Astrocyte (in vitro differentiated cells and primary cell): Measurements from ENCODE around the gene ZNF669. TPM values are rescaled to one million over a fixed set of nuclear protein-coding genes. Genes with fewer than 3 reads are reported as not detected.

ENCODE experiments used
- DNase-seq: peaks from one replicate; pipeline ENCODE4 v3.0.0-alpha.2; 2010; ENCODE audit warnings: low read depth
- FAIRE-seq: peaks from 2 replicates; lab custom pipeline; 2011; peaks lifted over from hg19 to GRCh38; lab: Jason Lieb, UNC
- H2AFZ ChIP-seq: 2 replicates; pipeline ENCODE4 v1.6.0; 2012; ENCODE audit warnings: low read depth, low read length, inconsistent platforms
- H3K27ac ChIP-seq: 2 replicates; pipeline ENCODE4 v1.5.1; 2011; ENCODE audit warnings: low read depth, low read length, inconsistent platforms
- H3K27me3 ChIP-seq: 2 replicates; pipeline ENCODE4 v1.6.0; 2011; ENCODE audit warnings: low read length, inconsistent platforms; ENCODE audit not compliant: insufficient read depth
- H3K36me3 ChIP-seq: 2 replicates; pipeline ENCODE4 v1.5.1; 2011; ENCODE audit warnings: low read length, inconsistent platforms; ENCODE audit not compliant: insufficient read depth
- H3K4me1 ChIP-seq: 2 replicates; pipeline ENCODE4 v1.5.1; 2011; ENCODE audit warnings: low read length, inconsistent platforms; ENCODE audit not compliant: insufficient read depth
- H3K4me2 ChIP-seq: 2 replicates; pipeline ENCODE4 v1.6.0; 2012; ENCODE audit warnings: low read length, inconsistent platforms
- H3K4me3 ChIP-seq: 2 replicates; pipeline ENCODE4 v1.5.1; 2011; ENCODE audit warnings: low read depth, mild to moderate bottlenecking, low read length, inconsistent platforms; ENCODE audit not compliant: insufficient read depth
- H3K79me2 ChIP-seq: 2 replicates; pipeline ENCODE4 v1.6.0; 2012; ENCODE audit warnings: mild to moderate bottlenecking, low read length, inconsistent platforms; ENCODE audit not compliant: insufficient read depth
- H3K9ac ChIP-seq: 2 replicates; pipeline ENCODE4 v1.6.0; 2012; ENCODE audit warnings: mild to moderate bottlenecking, low read length, inconsistent platforms
- H3K9me3 ChIP-seq: 2 replicates; pipeline ENCODE4 v1.5.1; 2012; ENCODE audit warnings: low read depth, mild to moderate bottlenecking, low read length, inconsistent platforms; ENCODE audit not compliant: insufficient read depth
- H4K20me1 ChIP-seq: 2 replicates; pipeline ENCODE4 v1.6.0; 2012; ENCODE audit warnings: low read length, inconsistent platforms; ENCODE audit not compliant: insufficient read depth
- H3K27ac Mint-ChIP-seq: one replicate; pipeline ENCODE4 v1.8.0; 2021; ENCODE audit warnings: mild to moderate bottlenecking, mixed read lengths; ENCODE audit not compliant: unreplicated experiment
- H3K27me3 Mint-ChIP-seq: one replicate; pipeline ENCODE4 v1.8.0; 2021; ENCODE audit warnings: low read depth, mixed read lengths; ENCODE audit not compliant: unreplicated experiment
- H3K36me3 Mint-ChIP-seq: one replicate; pipeline ENCODE4 v1.8.0; 2021; ENCODE audit warnings: low read depth, mixed read lengths; ENCODE audit not compliant: unreplicated experiment
- H3K4me1 Mint-ChIP-seq: one replicate; pipeline ENCODE4 v1.8.0; 2021; ENCODE audit warnings: low read depth, mixed read lengths; ENCODE audit not compliant: unreplicated experiment
- H3K4me3 Mint-ChIP-seq: one replicate; pipeline ENCODE4 v1.8.0; 2021; ENCODE audit warnings: mild to moderate bottlenecking, moderate library complexity, mixed read lengths; ENCODE audit not compliant: unreplicated experiment
- H3K9me3 Mint-ChIP-seq: one replicate; pipeline ENCODE4 v1.8.0; 2021; ENCODE audit warnings: mild to moderate bottlenecking, mixed read lengths; ENCODE audit not compliant: unreplicated experiment
- EZH2 ChIP-seq: IDR thresholded peaks from 2 replicates; pipeline ENCODE4 v1.6.1; 2012; ENCODE audit warnings: mild to moderate bottlenecking, low read length, inconsistent platforms; ENCODE audit not compliant: insufficient read depth
- total RNA-seq: library from RNA; stranded (reverse); gene quantifications from 2 replicates; pipeline ENCODE4 v1.2.1, GENCODE V29; 2021
- TF ChIP-seq, protein P1 (sequence below): IDR thresholded peaks from 2 replicates; pipeline ENCODE4 v1.5.1; 2011; ENCODE audit warnings: low read depth, mild to moderate bottlenecking, inconsistent platforms, low read length, moderate library complexity; ENCODE audit not compliant: insufficient read depth

The ZNF669 gene
- total RNA-seq, 1 donor from 2014 or later, result 9.4 TPM

DNA sequence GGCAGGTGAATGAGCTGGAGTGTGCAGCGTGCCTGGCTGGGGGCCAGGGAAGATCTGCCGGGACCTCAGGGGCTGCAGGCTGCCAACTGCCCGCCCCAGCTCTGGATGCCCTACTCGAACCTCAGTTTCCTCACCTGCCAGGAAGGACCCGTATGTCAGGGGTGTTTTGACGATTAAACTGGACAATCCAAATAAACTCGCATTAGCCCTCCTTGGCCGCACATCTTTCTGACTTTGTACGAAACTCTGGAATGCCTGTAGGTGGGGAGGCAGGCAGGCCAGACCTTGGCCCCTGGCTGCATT, 8.3 kb upstream of the ZNF669 start:
- Mint-ChIP-seq H3K9me3 (peaks cover 14% of the 10 kb centered on the region), H3K4me3 (peak overlapping the region; percentile 72), H3K27ac (peak overlapping the region; percentile 84), H3K27me3 (peaks cover 3% of the 10 kb centered on the region), H3K4me1 (peaks cover 7% of the 10 kb centered on the region), H3K36me3 (peaks cover 7% of the 10 kb centered on the region)
- TF ChIP-seq, protein P1, sequence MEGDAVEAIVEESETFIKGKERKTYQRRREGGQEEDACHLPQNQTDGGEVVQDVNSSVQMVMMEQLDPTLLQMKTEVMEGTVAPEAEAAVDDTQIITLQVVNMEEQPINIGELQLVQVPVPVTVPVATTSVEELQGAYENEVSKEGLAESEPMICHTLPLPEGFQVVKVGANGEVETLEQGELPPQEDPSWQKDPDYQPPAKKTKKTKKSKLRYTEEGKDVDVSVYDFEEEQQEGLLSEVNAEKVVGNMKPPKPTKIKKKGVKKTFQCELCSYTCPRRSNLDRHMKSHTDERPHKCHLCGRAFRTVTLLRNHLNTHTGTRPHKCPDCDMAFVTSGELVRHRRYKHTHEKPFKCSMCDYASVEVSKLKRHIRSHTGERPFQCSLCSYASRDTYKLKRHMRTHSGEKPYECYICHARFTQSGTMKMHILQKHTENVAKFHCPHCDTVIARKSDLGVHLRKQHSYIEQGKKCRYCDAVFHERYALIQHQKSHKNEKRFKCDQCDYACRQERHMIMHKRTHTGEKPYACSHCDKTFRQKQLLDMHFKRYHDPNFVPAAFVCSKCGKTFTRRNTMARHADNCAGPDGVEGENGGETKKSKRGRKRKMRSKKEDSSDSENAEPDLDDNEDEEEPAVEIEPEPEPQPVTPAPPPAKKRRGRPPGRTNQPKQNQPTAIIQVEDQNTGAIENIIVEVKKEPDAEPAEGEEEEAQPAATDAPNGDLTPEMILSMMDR, result no peak
- no peak for TF ChIP-seq EZH2
- H3K4me2 ChIP-seq, result peak overlapping the region; percentile 92
- H3K27me3 ChIP-seq, result no peaks in the 10 kb centered on the region
- FAIRE-seq, result no peak
- no peaks in the 10 kb centered on the region for H3K9me3 ChIP-seq
- H3K27ac ChIP-seq, result no peak overlapping the region
- no peak for DNase-seq
- H4K20me1 ChIP-seq, result no peaks in the 10 kb centered on the region
- H3K9ac ChIP-seq, result no peak overlapping the region
- peak overlapping the region; percentile 58 for H3K4me3 ChIP-seq
- H3K79me2 ChIP-seq, result no peaks in the 10 kb centered on the region
- H2AFZ ChIP-seq, result peak overlapping the region; percentile 96
- H3K36me3 ChIP-seq, result no peaks in the 10 kb centered on the region
- H3K4me1 ChIP-seq, result peaks cover 8% of the 10 kb centered on the region

DNA sequence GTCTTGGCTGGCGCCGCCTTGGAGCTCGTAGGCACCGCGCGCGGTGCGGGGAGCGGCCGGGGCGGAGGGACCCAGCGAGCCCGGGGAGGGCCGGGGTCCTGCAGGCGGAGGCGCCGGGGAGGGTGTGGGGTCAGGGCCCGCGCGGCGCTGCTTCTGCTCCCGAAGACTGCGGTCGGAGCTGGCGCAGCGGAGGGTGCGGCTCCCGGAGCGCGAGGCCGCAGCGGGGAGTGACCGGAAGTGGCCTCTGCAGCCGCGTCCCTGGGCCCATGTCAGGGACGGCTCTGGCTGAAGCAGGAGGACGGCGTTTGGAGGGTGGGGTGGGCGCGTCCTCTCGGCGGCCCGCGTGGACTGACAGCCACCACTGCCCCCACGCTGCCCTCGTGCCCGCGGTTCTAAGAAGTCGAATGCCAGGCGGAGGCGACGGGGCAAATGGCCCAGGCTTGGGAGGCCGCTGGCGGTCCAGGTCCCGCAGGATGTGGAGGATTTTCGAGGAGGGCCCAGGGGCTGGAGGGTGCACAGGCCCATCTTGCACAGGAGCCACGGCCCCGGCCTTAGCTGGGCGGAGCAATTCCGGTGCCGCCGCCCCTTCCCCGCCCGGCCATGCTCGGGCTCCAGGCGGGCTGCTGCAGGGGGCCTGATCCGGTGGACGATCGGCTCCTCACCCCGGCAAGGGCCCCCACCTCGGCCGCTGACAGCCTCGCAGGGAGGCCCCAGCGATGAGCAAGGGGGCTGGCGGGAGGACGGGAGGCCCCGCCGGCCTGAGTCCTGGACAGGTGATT, 7.7 kb upstream of the ZNF669 start:
- no peak overlapping the region for H3K27ac Mint-ChIP-seq
- Histone ChIP-seq H3K27me3 (no peaks in the 10 kb centered on the region), H3K4me1 (peaks cover 8% of the 10 kb centered on the region), H3K9me3 (no peaks in the 10 kb centered on the region), H3K79me2 (no peaks in the 10 kb centered on the region), H2AFZ (peak overlapping the region; percentile 96), H3K9ac (peak overlapping the region; percentile 71), H3K4me3 (peak overlapping the region; percentile 58), H4K20me1 (no peaks in the 10 kb centered on the region), H3K4me2 (peak overlapping the region; percentile 92), H3K36me3 (no peaks in the 10 kb centered on the region), H3K27ac (no peak overlapping the region)
- peak overlapping the region; percentile 79 for H3K4me3 Mint-ChIP-seq
- FAIRE-seq (no peak), DNase-seq (peak; percentile 36)
- peaks cover 3% of the 10 kb centered on the region for H3K27me3 Mint-ChIP-seq
- TF ChIP-seq, protein P1, result no peak
- no peak for TF ChIP-seq EZH2
- peaks cover 8% of the 10 kb centered on the region for H3K36me3 Mint-ChIP-seq
- peaks cover 7% of the 10 kb centered on the region for H3K4me1 Mint-ChIP-seq
- peaks cover 14% of the 10 kb centered on the region for H3K9me3 Mint-ChIP-seq

DNA sequence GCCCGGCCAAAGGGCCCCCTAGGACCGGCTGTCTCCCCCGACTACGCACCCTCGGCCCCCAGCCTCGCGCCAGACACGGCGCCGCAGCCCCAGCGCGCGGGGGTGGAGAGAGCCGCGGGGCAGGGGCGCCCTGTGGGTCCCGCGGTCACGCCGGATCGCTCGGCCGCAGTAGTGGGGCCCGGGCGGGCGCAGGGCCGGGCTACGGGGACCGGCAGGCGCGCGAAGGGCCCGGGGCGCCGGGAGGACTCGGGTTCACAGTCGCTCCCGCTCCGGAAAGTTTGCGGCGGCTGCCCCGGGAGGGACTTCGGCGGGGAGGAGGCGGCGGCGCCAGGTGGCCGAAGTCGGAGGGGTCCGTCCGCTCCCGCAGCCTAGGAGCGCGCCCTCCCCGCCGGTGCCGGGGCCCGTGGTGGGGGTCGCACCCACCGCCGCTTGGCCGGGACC, 7.1 kb upstream of the ZNF669 start:
- Mint-ChIP-seq H3K36me3 (peaks cover 8% of the 10 kb centered on the region), H3K4me1 (peaks cover 7% of the 10 kb centered on the region), H3K9me3 (peaks cover 14% of the 10 kb centered on the region), H3K27ac (no peak overlapping the region), H3K4me3 (peak overlapping the region; percentile 85), H3K27me3 (peaks cover 3% of the 10 kb centered on the region)
- Histone ChIP-seq H3K9me3 (no peaks in the 10 kb centered on the region), H3K4me3 (peak overlapping the region; percentile 58), H3K27ac (peak overlapping the region; percentile 12), H3K27me3 (no peaks in the 10 kb centered on the region), H3K36me3 (no peaks in the 10 kb centered on the region), H3K79me2 (no peaks in the 10 kb centered on the region), H3K4me2 (peak overlapping the region; percentile 92), H2AFZ (peak overlapping the region; percentile 96), H4K20me1 (no peaks in the 10 kb centered on the region), H3K4me1 (peaks cover 8% of the 10 kb centered on the region), H3K9ac (peak overlapping the region; percentile 71)
- TF ChIP-seq, protein P1, result no peak
- DNase-seq, result no peak
- no peak for FAIRE-seq
